Esophagus muscularis mucosa (tissue), 4 donors: ENCODE results near the gene SLC44A5. TPM values are rescaled to one million over a fixed set of nuclear protein-coding genes. Genes with fewer than 3 reads are reported as not detected.
A peak's percentile ranks its signal among the peaks of the same experiment; 100 is the strongest.
"Not testable (repeated sequence)": the region's sequence is repeated elsewhere in the genome, so short reads cannot be mapped to it uniquely, and the experiment has no call there.

Experiments
- DNase-seq: peaks from one replicate; pipeline ENCODE4 v3.0.0-alpha.2; 2017; ENCODE audit errors: extremely low spot score
- H3K27ac ChIP-seq, 4 donors: fragments of 200-600 bp; sonication (generic); replicated peaks in 1 of 4; 1 replicate in 3 of 4; 2 replicates in 1 of 4; pipeline ENCODE4 v1.5.1; 2016 to 2019; ENCODE audit warnings: mild to moderate bottlenecking in 1 of 4
- H3K27me3 ChIP-seq, 4 donors: fragments of 200-600 bp; sonication (generic); one replicate each; pipeline versions ENCODE4 v1.5.1 to v1.6.0; 2016 to 2019
- H3K36me3 ChIP-seq, 4 donors: fragments of 200-600 bp; sonication (generic); one replicate each; pipeline ENCODE4 v1.5.1; 2016 to 2019
- H3K4me1 ChIP-seq, 4 donors: fragments of 200-600 bp; sonication (generic); one replicate each; pipeline ENCODE4 v1.5.1; 2016 to 2019
- H3K4me3 ChIP-seq, 4 donors: fragments of 200-600 bp; sonication (generic); 1 replicate in 2 of 4; 2 replicates in 2 of 4; pipeline ENCODE4 v1.5.1; 2016 to 2019; ENCODE audit warnings: mild to moderate bottlenecking in 4 of 4, moderate library complexity in 1 of 4
- H3K9me3 ChIP-seq, 4 donors: fragments of 200-600 bp; sonication (generic); 1 replicate in 3 of 4; 2 replicates in 1 of 4; pipeline ENCODE4 v1.5.1; 2016 to 2019
- EP300 ChIP-seq: sonication (generic); formaldehyde crosslinking; IDR thresholded peaks from one replicate; pipeline ENCODE4 v1.6.1; 2017; ENCODE audit warnings: antibody characterized with exemption
- POLR2A ChIP-seq: fragments of 450-650 bp; IDR thresholded peaks from one replicate; pipeline ENCODE4 v1.6.1; 2017; ENCODE audit warnings: antibody characterized with exemption, moderate library complexity, mild to moderate bottlenecking, low read depth
- POLR2AphosphoS5 ChIP-seq, 2 donors: sonication (generic); formaldehyde crosslinking; IDR thresholded peaks; one replicate each; pipeline ENCODE4 v1.6.1; 2017; ENCODE audit warnings: antibody characterized with exemption in 2 of 2
- WGBS: methylation state at CpG from one replicate; pipeline ENCODE4 v1.1.5; 2018; 5-methylcytosine and 5-hydroxymethylcytosine counted together
- intact Hi-C: fragments of 100-400 bp; cut with DNase I; formaldehyde crosslinking; loops from one replicate; pipeline ENCODE4 v1.15.1; 2023
- total RNA-seq, 4 donors: library from RNA; depleted of rRNA; stranded (reverse); fragments of >200 nt; gene quantifications; one replicate each; pipeline versions ENCODE4 v1.1.0 to v1.2.1, GENCODE V29; 2016
- TF ChIP-seq, protein P1 (sequence below), 3 experiments: fragments of 200-600 bp in 2 of 3; fragments of 450-650 bp in 1 of 3; sonication (generic) in 2 of 3; IDR thresholded peaks; one replicate each; pipeline ENCODE4 v1.5.1; 2017 to 2019; ENCODE audit warnings: antibody characterized with exemption in 3 of 3, mild to moderate bottlenecking in 2 of 3, moderate library complexity in 1 of 3

Gene SLC44A5
- total RNA-seq, 4 donors from 2014 or later: 0.17 to 0.71 (median 0.23) TPM; not detected in 1

DNA sequence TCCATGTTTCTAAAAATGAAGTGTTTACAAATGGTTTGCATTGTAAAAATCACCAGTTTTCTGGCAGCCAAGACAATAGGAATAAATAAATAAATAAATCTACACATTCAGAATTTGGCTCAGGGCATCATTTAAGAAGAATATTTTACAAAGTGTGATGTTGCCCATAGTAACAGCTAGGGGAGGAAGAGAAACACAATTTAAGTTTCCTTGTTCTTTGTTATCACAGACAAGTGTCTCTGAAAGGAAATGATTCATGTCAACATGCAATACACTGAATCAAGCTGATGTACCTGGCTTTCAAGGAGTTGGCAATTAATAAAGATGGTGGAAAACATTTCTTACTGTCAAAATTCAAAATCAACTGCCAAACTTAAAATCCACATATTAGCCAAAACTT, 402.1 kb downstream of the SLC44A5 start:
- no peaks in the 10 kb centered on the region for H3K36me3 ChIP-seq
- DNase-seq: no peak
- TF ChIP-seq POLR2AphosphoS5 (IDR thresholded peaks at IDR 0.05): no peak
- H3K4me1 ChIP-seq: no peaks in the 10 kb centered on the region
- intact Hi-C loops: no loop called here
- H3K4me3 ChIP-seq: no peak overlapping the region
- no peaks in the 10 kb centered on the region for H3K27me3 ChIP-seq
- H3K9me3 ChIP-seq: no peaks in the 10 kb centered on the region
- H3K27ac ChIP-seq: no peak overlapping the region

DNA sequence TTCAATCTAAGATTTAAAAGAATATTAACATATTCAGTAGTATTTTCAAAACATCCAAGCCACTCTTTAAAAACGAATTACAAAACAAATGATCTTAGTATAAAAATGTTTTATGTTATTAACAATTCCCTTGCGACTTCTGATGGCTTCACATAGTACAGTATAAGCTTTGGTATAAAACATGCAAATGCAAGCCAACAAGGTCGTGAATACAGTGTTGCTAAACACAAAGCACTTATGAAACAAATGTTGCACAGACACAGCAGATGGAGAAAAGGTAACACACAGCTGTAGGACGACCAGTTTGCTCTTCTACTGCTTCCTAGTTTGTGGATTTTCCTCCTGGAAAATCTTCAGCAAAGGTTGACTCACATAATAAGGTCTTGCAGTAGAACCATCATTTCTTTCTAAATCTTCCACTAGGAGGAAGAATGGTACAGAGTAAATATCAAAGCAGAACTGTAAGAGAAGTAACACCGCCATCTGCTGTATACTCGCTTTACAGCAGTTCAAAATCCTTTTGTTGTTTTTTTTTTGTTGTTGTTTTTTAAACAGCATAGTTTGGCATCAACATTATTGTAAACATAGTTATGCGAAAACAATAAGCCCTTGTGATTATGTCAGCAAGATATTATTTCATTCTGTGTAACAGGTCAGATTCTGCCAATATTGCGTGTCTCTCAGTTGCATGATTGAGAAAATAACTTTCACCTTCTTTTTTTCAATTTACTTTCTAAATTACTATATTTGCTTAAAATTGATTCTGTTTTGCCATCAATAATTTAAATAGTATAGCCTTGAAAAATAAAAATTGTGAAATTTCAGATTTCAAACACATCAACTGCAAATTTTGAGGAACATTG, 407.3 kb downstream of the SLC44A5 start:
- H3K27me3 ChIP-seq: peaks cover 0 to 7% (median 0%) of the 10 kb centered on the region in 4 donors
- no peaks in the 10 kb centered on the region for H3K9me3 ChIP-seq
- WGBS: 32% methylated on average over 8 of the region's 8 CpGs
- TF ChIP-seq, protein P1, sequence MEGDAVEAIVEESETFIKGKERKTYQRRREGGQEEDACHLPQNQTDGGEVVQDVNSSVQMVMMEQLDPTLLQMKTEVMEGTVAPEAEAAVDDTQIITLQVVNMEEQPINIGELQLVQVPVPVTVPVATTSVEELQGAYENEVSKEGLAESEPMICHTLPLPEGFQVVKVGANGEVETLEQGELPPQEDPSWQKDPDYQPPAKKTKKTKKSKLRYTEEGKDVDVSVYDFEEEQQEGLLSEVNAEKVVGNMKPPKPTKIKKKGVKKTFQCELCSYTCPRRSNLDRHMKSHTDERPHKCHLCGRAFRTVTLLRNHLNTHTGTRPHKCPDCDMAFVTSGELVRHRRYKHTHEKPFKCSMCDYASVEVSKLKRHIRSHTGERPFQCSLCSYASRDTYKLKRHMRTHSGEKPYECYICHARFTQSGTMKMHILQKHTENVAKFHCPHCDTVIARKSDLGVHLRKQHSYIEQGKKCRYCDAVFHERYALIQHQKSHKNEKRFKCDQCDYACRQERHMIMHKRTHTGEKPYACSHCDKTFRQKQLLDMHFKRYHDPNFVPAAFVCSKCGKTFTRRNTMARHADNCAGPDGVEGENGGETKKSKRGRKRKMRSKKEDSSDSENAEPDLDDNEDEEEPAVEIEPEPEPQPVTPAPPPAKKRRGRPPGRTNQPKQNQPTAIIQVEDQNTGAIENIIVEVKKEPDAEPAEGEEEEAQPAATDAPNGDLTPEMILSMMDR (IDR thresholded peaks at IDR 0.05): peak; percentile 42 to 60 (median 56)
- no peak for TF ChIP-seq POLR2A
- DNase-seq: no peak
- intact Hi-C loops: loop anchor here (2.0 kb wide), 1 partner anchor 429 kb away; no protein-coding TSS in a partner anchor
- no peaks in the 10 kb centered on the region for H3K36me3 ChIP-seq
- H3K4me1 ChIP-seq: no peaks in the 10 kb centered on the region
- no peak overlapping the region for H3K4me3 ChIP-seq
- no peak overlapping the region for H3K27ac ChIP-seq

DNA sequence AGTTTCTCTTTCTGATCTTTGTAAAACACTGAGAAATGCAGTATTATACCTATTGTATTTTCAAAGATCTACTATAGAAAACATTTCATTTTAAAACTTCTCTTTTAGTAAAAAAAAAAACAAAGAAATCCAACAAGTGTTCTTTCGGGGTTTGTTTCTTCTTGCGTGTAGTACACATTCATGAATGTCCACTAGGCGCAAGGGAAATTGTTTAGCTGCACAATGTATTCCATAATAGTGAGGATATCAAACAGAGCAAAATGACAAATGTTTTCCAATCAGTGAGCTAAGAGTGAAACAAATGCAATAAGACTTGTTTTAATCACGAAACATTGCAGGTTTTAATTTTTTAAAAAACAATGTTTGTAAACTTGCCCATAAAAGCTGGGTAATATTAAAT, 408.2 kb downstream of the SLC44A5 start:
- Histone ChIP-seq H3K36me3 (no peaks in the 10 kb centered on the region), H3K4me1 (no peaks in the 10 kb centered on the region), H3K4me3 (no peak overlapping the region), H3K27me3 (peaks cover 0 to 15% (median 0%) of the 10 kb centered on the region in 4 donors), H3K27ac (no peak overlapping the region), H3K9me3 (no peaks in the 10 kb centered on the region)
- TF ChIP-seq POLR2A: no peak
- no peak for TF ChIP-seq EP300
- TF ChIP-seq POLR2AphosphoS5 (IDR thresholded peaks at IDR 0.05): no peak
- 87% methylated on average over 4 of the region's 4 CpGs for WGBS
- intact Hi-C loops: loop anchor here (2.0 kb wide), 1 partner anchor 428 kb away; no protein-coding TSS in a partner anchor
- DNase-seq: no peak

DNA sequence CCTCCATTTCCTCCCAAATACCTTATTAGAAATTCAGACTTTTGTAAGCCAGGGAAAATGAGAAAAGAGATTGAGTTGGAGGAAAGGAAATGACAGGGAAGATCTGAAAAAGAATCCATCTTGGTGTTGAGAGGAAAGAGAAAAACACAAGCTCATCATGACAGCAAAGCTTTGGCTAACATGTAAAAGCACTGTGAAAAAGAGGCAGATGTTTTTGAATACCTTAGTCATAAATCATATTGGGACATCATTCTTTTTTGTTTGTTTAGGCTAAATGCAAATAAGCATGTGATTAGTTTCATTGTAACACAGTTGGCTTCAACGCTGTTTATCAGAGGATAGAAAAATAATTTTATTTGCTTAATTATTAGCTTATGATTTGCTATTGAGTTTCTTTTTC, 412.2 kb downstream of the SLC44A5 start:
- intact Hi-C loops: no loop called here
- no peak overlapping the region for H3K4me3 ChIP-seq
- 90% methylated on average over 1 of the region's 1 CpG for WGBS

DNA sequence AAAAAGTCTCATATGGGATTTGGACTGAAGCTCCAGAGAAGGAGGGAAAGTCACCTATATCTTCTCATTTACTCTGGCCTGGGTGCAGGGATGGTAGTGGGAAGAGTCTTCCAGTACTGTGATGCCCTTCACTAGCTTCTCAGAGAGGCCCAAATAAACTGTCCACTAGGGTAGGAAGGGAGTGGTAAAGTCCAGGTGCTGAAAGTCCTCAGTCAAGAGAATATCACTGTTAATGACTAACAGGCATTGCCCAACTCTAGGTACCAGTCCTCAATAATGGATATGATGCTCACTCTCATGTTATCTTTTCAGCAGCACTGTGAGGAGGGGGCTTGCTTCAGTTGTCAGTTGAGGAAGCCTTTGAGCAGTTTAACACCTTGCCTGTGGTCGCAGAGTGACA, 412.8 kb downstream of the SLC44A5 start:
- DNase-seq: no peak
- Histone ChIP-seq H3K27ac (no peak overlapping the region), H3K27me3 (peaks cover 0 to 16% (median under 1%) of the 10 kb centered on the region in 4 donors), H3K4me3 (no peak overlapping the region), H3K4me1 (no peaks in the 10 kb centered on the region), H3K9me3 (no peaks in the 10 kb centered on the region), H3K36me3 (no peaks in the 10 kb centered on the region)
- WGBS: 38% methylated on average over 1 of the region's 1 CpG
- TF ChIP-seq POLR2A: no peak
- TF ChIP-seq POLR2AphosphoS5 (IDR thresholded peaks at IDR 0.05): no peak
- no peak for TF ChIP-seq EP300
- TF ChIP-seq, protein P1 (IDR thresholded peaks at IDR 0.05): no peak
- intact Hi-C loops: no loop called here

More for the DNA sequence above, 412.2 kb downstream of the SLC44A5 start:
- no peak for DNase-seq
- Histone ChIP-seq H3K4me1 (no peaks in the 10 kb centered on the region), H3K27ac (no peak overlapping the region), H3K36me3 (no peaks in the 10 kb centered on the region), H3K9me3 (no peaks in the 10 kb centered on the region), H3K27me3 (peaks cover 0 to 16% (median 0%) of the 10 kb centered on the region in 4 donors)
- no peak for TF ChIP-seq POLR2AphosphoS5 (IDR thresholded peaks at IDR 0.05)

DNA sequence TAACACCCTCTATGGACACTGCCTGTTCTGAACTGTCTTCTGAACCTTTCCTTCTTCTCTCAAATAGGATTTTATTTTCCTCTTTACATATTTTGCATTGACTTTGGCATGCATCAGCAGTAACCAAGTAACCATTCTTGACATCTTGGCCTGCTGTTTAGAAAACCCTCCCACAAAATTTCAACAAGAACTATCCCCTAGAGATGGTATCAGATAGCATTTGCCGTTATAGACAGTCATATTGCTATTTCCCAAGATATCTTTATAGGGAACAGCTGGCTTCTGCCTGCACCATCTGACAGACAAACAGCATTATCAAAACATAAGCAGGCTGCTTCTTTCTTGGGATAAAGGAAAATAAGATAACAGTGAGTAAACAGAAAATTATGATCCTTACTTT, 422.0 kb downstream of the SLC44A5 start:
- no peak for TF ChIP-seq EP300
- TF ChIP-seq, protein P1 (IDR thresholded peaks at IDR 0.05): no peak
- TF ChIP-seq POLR2AphosphoS5 (IDR thresholded peaks at IDR 0.05): no peak
- no peak for TF ChIP-seq POLR2A
- 43% methylated on average over 1 of the region's 1 CpG for WGBS
- H3K9me3 ChIP-seq: no peaks in the 10 kb centered on the region
- peaks cover 0 to 8% (median 2%) of the 10 kb centered on the region in 4 donors for H3K27me3 ChIP-seq
- H3K4me1 ChIP-seq: no peaks in the 10 kb centered on the region
- DNase-seq: no peak
- no peak overlapping the region for H3K4me3 ChIP-seq
- no peak overlapping the region for H3K27ac ChIP-seq
- H3K36me3 ChIP-seq: no peaks in the 10 kb centered on the region
- intact Hi-C loops: no loop called here

DNA sequence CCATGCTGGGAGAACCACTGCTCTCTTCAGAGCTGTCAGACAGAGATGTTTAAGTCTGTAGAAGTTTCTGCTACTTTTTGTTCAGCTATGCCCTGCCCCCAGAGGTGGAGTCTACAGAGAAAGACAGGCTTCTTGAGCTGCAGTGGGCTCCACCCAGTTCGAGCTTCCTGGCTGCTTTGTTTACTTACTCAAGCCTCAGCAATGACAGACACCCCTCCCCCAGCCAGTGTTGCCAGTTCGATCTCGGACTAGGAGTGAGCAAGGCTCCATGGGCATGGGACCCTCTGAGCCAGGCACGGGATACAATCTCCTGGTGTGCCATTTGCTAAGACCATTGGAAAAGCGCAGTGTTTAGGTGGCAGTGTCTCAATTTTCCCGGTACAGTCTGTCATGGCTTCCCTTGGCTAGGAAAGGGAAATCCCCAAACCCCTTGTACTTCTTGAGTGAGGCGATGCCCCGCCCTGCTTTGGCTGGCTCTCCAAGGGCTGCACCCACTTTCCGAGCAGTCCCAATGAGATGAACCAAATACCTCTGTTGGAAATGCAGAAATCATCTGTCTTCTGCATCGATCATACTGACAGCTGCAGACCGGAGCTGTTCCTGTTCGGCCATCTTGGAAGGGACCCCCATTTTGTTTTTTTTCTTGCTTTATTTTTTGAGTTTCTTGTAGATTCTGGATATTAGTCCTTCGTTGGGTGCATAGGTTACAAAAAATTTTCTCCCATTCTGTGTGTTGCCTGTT, 429.5 kb downstream of the SLC44A5 start:
- intact Hi-C loops, H3K36me3 ChIP-seq, H3K4me3 ChIP-seq, H3K4me1 ChIP-seq, H3K27ac ChIP-seq, DNase-seq: not testable (repeated sequence)
- 90% methylated on average over 13 of the region's 13 CpGs for WGBS
- Histone ChIP-seq H3K27me3 (peaks cover 0 to 14% (median 0%) of the 10 kb centered on the region in 4 donors), H3K9me3 (peaks cover 0 to 14% (median 10%) of the 10 kb centered on the region in 4 donors)
